MG63 (cell line): ENCODE results near the gene CHN1. TPM values are rescaled to one million over a fixed set of nuclear protein-coding genes. Genes with fewer than 3 reads are reported as not detected.

Experiments
- DNase-seq: peaks from one replicate; pipeline ENCODE4 v3.0.0-alpha.2; 2020
- H3K27me3 ChIP-seq: fragments of 250-450 bp; sonication (Bioruptor Pico); 2 replicates; pipeline ENCODE4 v1.5.1; 2020; ENCODE audit warnings: mild to moderate bottlenecking, moderate library complexity
- H3K36me3 ChIP-seq: fragments of 250-450 bp; sonication (Bioruptor Pico); 2 replicates; pipeline ENCODE4 v1.5.1; 2020; ENCODE audit warnings: mild to moderate bottlenecking, moderate library complexity
- H3K4me3 ChIP-seq: fragments of 250-450 bp; sonication (Bioruptor Pico); 2 replicates; pipeline ENCODE4 v1.5.1; 2020; ENCODE audit warnings: mild to moderate bottlenecking, moderate library complexity
- H3K9me3 ChIP-seq: fragments of 250-450 bp; sonication (Bioruptor Pico); 2 replicates; pipeline ENCODE4 v1.5.1; 2020; ENCODE audit warnings: mild to moderate bottlenecking, moderate library complexity
- total RNA-seq: library from RNA; depleted of rRNA; stranded (reverse); fragments of >200 nt; shearing (Covaris generic); gene quantifications from 2 replicates; pipeline ENCODE4 v1.2.3, GENCODE V29; 2014; ENCODE audit warnings: low replicate concordance

The CHN1 gene
- total RNA-seq, 1 experiment from 2014 or later, result 6.4 TPM

DNA sequence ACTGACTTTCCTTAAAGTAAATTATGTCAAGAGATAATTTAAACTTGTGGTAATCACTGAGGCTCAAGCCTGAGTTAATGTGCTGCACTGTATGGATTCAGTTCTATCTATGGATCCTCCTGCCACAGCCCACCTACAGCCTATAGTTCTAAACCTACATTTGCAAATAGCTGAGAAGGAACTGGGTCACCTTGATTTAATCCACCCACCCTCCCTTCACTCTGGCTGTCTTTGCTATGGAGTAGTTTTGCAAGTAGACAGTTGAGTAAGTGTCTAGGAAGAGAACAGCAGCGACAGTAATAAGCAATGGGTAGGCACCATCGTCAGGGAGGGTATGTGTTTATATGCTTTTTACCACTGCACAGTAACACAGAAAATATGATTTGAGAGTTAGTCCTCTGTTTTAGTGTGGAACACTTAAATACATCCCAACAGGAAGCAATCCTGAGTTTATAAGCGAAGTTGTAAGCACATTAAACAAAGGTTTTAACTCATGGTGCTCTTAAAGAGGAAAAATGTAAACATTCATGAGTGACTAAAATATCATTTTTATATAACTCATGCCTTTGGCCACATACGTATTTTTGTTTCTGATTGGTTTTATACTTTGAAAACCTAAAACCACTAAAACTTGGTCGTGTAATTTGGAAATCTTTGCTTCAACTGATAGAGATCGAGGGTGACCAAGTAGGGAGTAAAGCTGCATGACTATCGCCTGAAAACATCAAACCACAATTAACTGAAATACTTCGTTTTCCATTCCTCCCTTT, 204.6 kb downstream of the CHN1 start:
- Histone ChIP-seq H3K9me3 (no peaks in the 10 kb centered on the region), H3K4me3 (no peak overlapping the region), H3K27me3 (no peaks in the 10 kb centered on the region), H3K36me3 (no peaks in the 10 kb centered on the region)
- no peak for DNase-seq

DNA sequence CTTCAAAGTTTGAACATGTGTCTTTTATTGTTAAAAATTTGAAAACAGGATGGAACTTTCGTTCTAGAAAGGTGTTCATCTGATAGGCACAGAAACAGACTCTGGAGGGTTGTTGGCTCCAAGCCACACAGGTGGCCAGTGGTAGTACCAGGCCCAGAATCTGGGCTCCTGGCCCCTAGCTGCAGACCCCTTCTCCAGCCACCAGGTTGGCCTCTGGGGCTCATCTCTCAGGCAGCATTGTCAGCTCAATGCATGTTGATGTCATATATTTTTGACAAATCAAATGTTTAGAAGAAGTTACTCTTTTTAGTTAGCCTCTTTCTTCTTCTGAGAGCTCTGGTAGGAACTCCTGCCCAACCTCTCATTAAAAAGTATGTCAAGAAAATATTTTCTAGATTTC, 206.4 kb downstream of the CHN1 start:
- DNase-seq, result no peak
- Histone ChIP-seq H3K4me3 (no peak overlapping the region), H3K27me3 (no peaks in the 10 kb centered on the region), H3K9me3 (no peaks in the 10 kb centered on the region), H3K36me3 (no peaks in the 10 kb centered on the region)

DNA sequence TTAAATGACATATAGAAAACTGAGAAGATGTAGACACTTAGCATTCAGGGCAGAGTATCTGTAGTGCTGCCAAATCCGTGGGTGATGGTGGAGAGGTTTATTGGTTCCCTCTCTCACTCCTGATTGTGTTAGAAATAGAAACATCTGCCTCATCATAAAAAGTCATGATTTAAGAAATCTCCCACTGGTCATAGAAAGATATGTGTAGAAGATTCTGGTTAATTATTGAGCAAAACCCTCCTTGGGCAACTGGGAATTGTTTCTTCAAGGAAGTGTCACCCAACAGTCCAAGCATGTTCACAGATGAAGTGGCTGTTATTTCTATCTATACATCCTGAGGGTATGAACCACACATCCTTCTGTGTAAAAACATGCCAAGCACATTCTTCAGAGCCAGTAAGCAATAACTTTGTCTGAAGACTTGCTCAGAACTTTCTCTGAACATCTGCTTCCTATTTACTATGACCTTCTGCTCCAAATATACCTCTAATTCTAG, 207.4 kb downstream of the CHN1 start:
- no peaks in the 10 kb centered on the region for H3K36me3 ChIP-seq
- DNase-seq, result no peak
- no peaks in the 10 kb centered on the region for H3K27me3 ChIP-seq
- no peaks in the 10 kb centered on the region for H3K9me3 ChIP-seq
- no peak overlapping the region for H3K4me3 ChIP-seq

DNA sequence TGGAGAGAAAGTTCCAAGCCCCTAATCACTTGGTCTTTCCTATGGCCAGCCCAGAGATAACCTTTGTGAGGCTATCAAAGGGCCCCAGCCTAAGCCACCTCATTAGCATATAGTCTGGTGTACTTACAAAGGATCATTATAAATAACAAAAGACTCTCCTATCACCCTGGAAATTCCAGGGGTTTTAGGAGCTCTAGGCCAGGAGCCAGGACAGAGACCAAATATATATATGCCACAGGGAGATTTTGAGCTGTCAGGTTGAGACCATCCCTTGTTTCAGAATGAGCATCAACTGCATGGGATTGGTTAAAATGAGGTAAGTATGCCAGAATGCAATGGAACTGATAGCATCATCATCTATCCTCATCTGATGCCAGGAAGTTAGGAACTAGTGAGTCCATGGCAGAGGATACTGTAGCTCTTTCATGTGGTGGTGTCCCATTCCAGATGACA, 208.8 kb downstream of the CHN1 start:
- Histone ChIP-seq H3K36me3 (no peaks in the 10 kb centered on the region), H3K4me3 (no peak overlapping the region), H3K9me3 (no peaks in the 10 kb centered on the region), H3K27me3 (no peaks in the 10 kb centered on the region)
- DNase-seq, result no peak

DNA sequence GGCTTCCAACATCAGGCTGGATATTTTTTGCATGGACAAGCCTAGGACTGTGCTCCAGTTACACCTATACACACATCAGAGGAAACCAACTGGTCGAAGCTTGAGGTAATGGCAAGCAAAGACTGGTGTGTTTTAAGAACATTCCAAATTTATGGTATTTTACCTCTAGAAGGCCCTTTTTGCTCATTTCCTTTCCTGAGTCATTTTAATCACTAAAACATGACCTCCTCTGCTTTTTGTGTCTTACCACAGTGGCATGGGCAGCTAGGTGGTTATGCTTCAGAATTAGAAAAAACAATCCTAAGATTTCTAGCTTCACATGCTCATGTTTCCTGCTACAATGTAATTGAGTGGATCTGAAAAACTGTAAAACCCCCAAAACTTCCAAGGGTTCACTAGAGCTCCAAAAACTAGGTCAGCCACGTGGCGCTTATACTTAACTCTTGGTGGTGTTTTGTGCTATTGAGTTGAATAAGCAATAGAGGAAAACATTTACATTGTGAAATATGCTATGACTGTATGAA, 210.3 kb downstream of the CHN1 start:
- H3K9me3 ChIP-seq, result no peaks in the 10 kb centered on the region
- no peaks in the 10 kb centered on the region for H3K27me3 ChIP-seq
- no peak overlapping the region for H3K4me3 ChIP-seq
- DNase-seq, result no peak
- no peaks in the 10 kb centered on the region for H3K36me3 ChIP-seq

DNA sequence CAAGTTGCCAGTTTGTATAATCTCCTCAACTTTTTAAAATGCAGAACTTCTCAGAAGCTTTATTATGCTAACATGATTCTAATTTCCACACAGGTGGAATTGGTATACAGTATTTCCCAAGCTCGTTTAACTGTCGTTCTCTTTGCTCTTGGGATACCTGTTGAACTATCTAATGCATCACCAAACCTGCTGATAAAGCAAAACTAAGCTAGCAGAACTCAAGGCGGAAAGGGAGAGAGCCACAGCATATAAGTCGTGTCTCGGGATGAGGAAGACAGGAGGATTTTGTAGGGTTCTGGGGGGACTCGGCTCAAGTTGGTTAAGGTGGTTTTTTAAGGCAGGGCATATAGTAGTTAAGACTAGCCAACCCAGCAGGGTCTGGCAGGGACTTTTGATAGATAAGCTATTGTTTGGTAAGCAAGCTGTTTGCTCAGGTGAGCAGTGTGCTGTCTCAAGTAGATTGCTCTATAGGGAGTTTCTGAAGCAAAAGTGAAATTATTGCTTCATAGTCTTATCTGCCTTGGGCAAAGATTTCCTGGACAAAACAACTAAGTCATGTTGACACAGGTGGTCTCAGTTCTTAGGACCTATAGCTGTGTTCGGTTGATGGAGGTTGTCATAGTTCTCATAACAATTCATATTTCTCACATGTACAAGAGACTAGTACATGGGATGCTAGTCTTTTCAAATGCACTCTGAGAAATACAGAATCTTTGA, 212.7 kb downstream of the CHN1 start:
- no peak for DNase-seq
- Histone ChIP-seq H3K4me3 (no peak overlapping the region), H3K36me3 (no peaks in the 10 kb centered on the region), H3K9me3 (no peaks in the 10 kb centered on the region), H3K27me3 (no peaks in the 10 kb centered on the region)

DNA sequence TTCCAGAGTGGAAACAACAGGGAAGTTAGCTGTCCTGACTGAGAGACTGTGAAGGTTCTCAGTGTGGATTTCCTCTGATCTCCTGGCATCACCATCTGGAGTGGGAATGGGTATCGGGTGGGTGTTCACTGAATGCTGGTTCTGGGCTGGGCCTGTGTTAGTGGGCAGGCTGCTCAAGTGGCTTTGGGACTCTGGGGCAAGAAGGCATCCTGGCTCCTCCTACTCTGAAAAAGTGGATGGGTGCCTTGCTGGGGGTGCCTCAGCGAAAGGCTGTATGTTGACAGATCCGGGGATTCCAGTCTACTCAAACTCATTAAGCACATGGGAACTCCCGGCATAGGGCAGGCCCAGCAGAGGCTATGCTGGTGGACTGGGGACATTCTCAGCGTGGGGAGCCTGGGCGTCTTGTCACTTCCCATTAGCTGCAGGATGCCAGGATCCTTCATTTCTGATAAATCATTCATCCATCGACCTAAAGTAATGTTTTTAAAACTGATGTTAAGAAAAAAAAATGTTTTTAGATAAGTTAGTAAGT, 213.4 kb downstream of the CHN1 start:
- Histone ChIP-seq H3K27me3 (no peaks in the 10 kb centered on the region), H3K36me3 (no peaks in the 10 kb centered on the region), H3K4me3 (no peak overlapping the region), H3K9me3 (no peaks in the 10 kb centered on the region)
- no peak for DNase-seq

DNA sequence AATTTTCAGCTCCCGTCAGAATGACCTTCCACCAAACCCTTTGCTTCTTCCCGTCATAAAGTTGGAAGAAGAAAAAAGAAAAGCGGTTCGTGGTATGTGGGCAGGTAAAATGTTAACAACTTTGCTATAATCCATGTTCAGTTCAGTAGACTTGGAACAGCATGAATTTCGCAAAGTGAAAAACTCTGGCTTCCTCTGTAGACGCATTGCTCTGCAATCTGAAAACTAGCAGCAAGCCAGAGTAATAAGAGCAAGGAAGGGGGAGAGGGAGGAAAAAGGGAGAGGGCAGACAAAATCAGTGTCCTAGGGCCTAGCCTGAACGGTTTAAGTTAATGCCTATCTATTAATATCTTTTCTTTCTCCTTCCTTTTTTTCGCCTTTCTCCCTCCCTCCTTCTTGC, 214.2 kb downstream of the CHN1 start:
- DNase-seq, result no peak
- no peaks in the 10 kb centered on the region for H3K9me3 ChIP-seq
- no peaks in the 10 kb centered on the region for H3K36me3 ChIP-seq
- no peak overlapping the region for H3K4me3 ChIP-seq
- H3K27me3 ChIP-seq, result no peaks in the 10 kb centered on the region

DNA sequence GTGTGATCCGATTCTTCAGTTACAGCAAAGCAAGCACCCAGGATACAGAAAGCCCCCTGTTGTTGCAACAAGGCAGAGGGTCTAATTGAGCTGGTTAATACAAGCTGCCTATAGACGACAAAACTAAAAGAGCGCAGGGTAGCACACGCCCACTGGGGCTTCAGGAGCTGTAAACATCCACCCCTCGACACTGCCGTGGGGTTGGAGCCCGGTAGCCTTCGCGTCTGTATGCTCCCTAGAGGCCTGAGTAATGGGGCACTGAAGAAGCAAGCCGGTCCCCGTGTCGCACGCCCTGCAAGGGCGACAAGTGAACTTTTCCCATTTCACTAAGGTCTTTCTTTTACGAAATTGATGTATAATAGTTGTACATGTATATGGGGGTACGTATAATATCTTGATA, 216.2 kb downstream of the CHN1 start:
- Histone ChIP-seq H3K9me3 (no peaks in the 10 kb centered on the region), H3K36me3 (no peaks in the 10 kb centered on the region), H3K27me3 (no peaks in the 10 kb centered on the region), H3K4me3 (no peak overlapping the region)
- DNase-seq, result no peak

DNA sequence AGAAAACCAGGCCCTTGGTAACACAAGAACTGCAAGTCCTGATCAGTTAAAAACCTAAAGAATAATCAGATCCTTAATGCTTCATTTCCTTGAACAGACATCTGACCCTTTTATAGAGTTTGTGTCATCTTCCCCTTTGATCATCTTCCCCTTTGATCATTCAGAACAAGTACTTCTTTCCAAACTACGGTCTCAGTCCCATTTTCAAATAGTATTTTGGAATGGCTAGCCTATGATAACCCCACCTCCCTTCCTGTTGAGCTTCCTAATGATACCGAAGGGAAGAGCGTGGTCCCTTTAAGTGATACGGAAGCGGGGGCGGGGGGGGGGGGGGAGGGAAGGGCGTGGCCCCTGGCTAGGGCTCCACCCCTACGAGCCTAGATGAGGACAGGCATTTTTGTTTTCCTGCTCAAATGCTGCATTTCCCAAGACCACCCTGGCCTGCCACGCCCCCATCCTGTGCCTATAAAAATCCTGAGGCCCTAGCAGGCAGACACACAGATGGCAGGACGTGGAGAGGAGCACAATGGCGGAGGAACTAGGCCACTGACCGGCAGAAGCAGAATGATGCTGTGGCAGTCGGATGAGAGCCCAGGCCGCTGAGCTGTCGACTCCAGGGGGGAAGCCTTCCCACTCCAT, 216.8 kb downstream of the CHN1 start:
- no peak for DNase-seq
- Histone ChIP-seq H3K4me3 (no peak overlapping the region), H3K9me3 (no peaks in the 10 kb centered on the region), H3K36me3 (no peaks in the 10 kb centered on the region), H3K27me3 (no peaks in the 10 kb centered on the region)

DNA sequence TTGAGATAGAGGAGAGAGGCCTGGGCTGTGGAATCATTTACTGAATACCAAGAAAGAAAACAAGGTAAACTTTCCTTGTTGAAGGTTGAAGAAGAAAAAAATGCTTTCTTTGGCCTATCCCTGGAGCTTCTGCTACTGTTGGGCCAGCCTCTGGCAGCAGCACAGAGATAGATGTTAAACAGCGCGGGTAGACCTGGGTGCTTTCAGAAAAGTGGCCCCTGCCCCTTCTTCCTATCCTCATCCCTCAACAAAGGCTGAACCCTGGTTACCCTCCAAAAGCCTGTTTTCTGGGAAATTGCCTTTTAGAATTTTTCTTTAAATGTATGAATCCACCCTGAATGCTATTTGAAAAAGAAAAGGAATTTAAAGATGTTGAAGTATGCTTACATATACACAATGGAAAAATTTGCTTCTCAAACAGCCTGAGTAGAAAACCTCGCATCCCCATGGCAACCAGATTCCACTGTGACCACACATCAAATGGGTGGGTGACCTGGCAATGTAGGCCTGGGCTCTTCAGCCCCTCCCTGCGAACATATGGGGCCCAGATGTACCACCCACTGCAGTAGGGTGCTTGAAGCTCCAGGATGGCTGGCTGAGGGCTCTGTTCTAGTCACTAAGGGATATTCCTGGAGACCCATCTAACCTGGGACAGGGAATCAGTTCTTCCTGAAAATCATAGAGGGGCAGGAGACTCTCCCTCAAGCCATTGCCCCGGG, 217.5 kb downstream of the CHN1 start:
- no peak overlapping the region for H3K4me3 ChIP-seq
- H3K36me3 ChIP-seq, result no peaks in the 10 kb centered on the region
- H3K27me3 ChIP-seq, result no peaks in the 10 kb centered on the region
- DNase-seq, result no peak
- no peaks in the 10 kb centered on the region for H3K9me3 ChIP-seq

DNA sequence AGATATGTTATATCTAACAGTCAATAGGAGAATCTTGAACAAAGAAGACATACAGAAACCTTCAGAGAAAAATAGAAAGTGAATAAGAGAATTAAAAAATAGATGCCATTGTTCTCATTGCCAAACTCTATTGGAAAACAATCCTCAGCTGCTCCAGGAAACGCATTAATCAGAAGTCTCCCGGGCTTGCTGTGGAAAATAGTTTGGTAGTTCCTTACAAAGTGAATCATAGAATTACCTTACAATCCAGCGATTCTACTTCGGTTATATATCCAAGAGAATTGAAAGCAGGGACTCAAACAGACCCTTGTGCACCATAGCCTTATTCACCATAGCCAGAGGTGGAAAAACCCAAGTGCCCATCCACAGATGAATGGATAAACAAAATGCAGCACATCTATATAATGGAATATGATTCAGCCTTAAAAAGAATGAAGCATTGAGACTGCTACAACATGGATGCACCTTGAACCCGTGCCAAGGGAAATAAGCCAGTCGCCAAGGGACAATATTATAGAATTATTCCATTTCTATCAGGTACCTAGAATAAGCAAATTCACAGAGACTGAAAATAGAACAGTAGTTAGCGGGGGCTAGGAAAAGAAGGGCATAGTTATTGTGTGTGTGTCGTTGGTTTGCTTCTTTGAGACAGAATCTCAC, 219.0 kb downstream of the CHN1 start:
- H3K4me3 ChIP-seq, result no peak overlapping the region
- no peaks in the 10 kb centered on the region for H3K9me3 ChIP-seq
- H3K27me3 ChIP-seq, result no peaks in the 10 kb centered on the region
- no peak for DNase-seq
- no peaks in the 10 kb centered on the region for H3K36me3 ChIP-seq

DNA sequence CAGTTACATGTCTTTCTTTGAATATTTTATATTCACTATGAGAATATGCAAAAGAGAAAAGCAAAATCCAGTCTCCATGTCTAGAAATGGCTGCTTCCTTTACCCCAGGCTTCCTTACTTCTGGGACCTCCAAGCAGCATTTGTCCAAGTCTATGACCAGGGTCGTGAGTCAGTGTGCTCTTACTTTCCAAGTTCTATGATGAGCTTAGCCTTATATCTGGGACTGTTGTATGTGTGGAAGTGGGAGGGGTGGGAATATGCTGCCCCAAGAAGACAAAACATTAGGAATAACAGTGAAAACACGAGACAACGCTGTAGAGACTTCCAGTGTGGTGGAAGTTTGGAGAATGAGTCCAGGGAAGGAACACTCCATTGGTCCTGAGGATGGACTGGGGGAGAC, 219.7 kb downstream of the CHN1 start:
- Histone ChIP-seq H3K27me3 (no peaks in the 10 kb centered on the region), H3K36me3 (no peaks in the 10 kb centered on the region), H3K9me3 (no peaks in the 10 kb centered on the region), H3K4me3 (no peak overlapping the region)
- no peak for DNase-seq

DNA sequence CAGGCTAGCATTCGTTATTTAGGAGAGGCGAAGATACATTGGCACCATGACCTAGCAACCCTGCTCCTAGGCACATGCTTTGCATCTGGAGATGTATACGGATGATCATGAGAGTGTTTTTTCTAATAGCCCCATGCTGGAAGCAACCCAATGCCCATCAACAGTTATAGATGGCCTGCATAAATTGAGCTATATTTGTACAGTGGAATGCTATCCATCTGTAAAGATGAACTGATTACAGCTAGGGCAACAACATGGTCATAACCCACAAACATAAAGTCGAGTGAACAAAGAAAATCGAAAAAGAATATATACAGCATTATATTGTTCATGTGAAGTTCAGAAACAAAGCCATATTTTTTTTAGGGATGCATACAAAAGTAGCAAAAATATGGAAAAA, 220.3 kb downstream of the CHN1 start:
- Histone ChIP-seq H3K9me3 (no peaks in the 10 kb centered on the region), H3K4me3 (no peak overlapping the region), H3K27me3 (no peaks in the 10 kb centered on the region), H3K36me3 (no peaks in the 10 kb centered on the region)
- DNase-seq, result no peak

DNA sequence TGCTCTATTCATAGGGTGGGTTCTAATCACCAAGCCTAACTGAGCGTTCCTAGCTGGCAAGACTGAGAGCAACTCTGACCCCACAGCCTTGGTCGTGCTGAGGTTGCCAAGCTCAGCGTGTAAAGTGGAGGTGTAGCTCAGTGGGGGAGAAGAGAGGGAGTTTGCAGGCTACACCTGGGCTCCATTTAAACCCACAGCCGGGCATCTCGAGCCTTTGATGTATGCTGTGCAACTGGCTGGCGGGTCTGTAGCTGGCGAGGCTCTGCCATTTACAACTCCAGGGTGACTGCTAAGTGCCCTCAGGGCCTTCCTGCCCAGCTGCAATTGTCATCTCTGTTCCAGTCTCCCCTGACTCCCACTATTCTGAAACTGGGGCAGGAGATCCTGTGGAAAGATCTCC, 220.9 kb downstream of the CHN1 start:
- H3K9me3 ChIP-seq, result no peaks in the 10 kb centered on the region
- no peak for DNase-seq
- H3K36me3 ChIP-seq, result no peaks in the 10 kb centered on the region
- no peaks in the 10 kb centered on the region for H3K27me3 ChIP-seq
- no peak overlapping the region for H3K4me3 ChIP-seq

DNA sequence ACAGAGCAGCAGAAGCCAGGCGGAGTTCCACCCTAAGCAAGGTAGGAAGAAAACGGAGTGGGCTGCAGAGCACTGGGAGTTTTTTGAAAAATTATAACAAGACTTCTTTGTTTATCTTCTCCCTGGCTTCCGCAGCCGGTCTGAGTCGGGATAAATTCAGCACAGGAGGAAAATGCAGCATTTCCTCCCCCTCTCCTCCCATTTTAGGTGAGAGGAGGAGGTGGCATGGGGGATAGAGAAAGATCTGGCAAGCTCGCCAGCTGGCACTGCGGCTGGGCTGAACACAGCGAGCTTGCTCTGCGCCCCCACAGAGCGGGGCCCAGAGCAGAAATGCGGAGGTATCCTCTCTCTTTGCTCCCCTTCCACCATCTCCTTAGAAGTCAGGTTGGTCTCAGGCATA, 223.2 kb downstream of the CHN1 start:
- DNase-seq, result no peak
- no peaks in the 10 kb centered on the region for H3K27me3 ChIP-seq
- H3K4me3 ChIP-seq, result no peak overlapping the region
- H3K36me3 ChIP-seq, result no peaks in the 10 kb centered on the region
- H3K9me3 ChIP-seq, result no peaks in the 10 kb centered on the region
